GM18498 (cell line): ENCODE measurements around the gene MS4A15.

Experiments used
- ATAC-seq: cut with Tn5 transposase; IDR thresholded peaks from one replicate; pipeline ENCODE4 v1.9.1; 2021; ENCODE audit warnings: mild to moderate bottlenecking, moderate library complexity; ENCODE audit not compliant: unreplicated experiment

MS4A15 gene

DNA sequence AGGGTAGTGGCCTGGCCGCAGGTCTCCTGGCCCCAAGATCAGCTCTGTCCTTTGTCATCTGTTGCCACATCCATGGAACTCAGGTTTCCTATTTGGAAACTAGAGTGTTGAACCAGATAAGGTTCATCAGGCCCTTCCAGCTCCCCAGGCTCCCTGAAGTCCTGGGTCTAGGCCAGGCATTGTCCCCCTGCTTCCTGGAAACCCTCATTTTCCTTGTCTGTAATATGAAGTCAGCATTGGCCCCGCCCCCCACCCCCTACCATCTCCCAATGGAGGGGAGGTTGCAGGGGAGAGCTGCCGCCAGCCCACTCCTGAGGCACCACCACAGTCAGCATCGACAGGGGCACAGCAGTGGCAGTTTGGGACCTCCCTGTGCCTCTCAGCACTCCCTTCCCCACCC lies 19.5 kb downstream of the MS4A15 start:
- ATAC-seq = no peak

DNA sequence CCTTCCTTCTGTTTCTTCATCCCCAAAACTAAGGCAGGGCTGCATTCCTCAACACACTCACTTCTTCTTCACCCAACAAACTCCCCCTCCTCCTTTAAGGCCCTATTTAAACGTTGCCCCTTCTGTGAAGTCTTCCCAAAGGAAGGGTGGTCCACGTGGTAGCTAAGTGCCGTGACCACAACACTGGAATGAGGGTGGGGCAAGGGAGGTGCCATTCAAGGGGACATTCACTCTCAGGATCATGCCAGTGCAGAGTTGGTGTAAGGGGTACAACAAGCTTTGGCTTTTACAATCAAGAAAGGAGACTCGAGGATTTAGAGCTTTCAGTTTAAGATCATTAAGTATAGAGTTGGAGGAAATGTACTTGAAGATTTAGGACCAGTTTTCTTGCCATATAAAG lies 20.4 kb downstream of the MS4A15 start:
- ATAC-seq = no peak

DNA sequence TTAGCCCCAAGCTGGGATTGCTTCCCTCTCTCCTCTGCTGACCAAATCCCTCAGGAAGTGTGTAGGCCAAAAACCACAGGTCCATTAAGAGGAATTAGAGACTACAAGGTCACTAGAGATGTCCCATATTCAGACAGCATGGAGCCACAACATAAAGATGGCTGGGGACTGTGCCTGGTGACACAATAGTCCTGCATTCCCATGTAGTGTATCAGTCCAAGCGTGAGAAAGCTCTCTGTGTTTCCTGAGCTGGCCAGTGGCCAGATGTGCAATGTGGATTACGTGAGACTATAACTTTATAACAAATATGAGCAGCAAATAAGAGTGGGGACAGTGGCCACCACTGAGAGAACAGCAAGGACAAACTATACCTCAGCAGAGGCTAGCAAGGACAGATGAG lies 20.9 kb downstream of the MS4A15 start:
- no peak for ATAC-seq

DNA sequence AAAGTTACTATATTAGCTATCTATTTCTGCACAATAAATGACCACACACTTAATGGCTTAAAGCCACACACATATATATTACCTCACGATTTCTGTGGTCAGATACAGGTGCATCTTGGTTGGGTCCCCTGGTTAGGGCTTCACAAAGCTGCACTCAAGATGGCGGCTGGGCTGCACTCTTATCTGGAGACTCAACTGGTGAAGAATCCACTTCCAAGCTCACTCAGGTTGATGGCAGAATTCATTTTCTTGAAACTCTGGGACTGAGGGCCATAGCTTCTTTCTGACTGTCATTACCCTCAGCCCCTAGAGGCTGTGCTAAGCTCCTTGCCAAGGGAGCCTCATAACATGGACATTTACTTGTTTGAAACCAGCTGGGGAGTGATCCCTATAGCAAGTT lies 23.4 kb downstream of the MS4A15 start:
- no peak for ATAC-seq

DNA sequence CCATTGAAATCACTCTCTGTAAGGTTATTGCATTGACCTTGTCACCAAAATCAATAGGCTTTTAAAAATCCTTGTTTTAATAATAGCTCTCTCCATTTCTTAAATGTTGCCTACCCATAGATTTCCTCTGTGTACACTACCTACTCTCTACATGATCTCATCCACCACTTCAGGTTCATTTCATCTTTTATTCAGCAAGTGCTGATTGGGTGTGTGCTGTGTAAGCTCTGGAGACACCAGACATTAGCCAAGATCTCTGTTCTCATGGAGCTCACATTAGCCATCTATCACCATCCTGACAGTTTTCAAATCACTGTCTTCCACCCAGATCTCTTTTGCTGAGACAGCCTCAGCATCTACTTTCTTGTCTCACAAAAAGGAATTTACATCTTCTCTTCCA lies 24.1 kb downstream of the MS4A15 start:
- no peak for ATAC-seq

DNA sequence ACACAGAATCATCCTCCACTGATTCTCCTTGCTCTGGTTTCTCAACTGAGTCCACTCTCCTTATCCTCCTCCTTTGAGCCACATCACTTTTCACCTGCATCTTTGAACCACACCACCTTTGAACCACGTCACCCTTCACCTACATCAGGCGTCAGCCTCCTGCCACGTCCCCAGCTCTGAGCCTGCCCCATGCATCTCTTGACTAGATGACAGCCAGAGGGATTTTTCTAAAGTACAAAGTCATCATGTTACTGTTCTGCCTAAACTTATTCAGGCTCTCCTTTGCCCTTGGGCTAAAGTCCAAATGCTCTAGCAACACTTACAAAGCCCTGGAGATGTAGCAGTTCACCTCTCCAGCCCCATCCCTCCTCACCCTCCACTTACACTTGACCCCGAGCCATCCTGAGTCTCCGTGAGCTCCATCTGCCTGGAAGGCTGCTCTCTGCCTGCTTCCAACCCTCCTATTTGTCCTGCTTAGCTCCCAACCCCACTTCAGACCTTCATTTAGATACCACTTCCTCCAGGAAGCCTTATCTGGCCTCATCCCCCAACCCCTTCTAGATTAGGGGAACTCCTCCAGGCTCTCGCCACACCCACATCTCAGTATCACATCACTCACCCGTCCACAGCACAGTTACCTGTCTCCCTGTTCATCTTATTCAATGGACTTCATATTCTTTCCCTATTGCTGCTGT lies 24.8 kb downstream of the MS4A15 start:
- no peak for ATAC-seq

DNA sequence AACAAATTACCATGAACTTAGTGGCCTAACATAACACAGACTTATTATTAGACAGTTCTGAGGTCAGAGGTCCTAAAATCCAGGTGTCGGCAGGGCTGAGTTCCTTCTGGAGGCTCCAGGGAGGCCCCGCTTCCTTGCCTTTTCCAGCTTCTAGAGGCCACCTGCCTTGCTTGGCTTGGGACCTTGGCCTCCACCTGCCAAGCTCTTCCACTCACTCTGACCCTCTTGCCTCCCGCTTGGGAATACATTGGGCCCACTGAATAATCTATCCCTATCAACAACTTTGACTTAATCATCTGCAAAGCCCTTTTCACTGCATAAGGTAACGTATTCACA lies 25.3 kb downstream of the MS4A15 start:
- no peak for ATAC-seq

DNA sequence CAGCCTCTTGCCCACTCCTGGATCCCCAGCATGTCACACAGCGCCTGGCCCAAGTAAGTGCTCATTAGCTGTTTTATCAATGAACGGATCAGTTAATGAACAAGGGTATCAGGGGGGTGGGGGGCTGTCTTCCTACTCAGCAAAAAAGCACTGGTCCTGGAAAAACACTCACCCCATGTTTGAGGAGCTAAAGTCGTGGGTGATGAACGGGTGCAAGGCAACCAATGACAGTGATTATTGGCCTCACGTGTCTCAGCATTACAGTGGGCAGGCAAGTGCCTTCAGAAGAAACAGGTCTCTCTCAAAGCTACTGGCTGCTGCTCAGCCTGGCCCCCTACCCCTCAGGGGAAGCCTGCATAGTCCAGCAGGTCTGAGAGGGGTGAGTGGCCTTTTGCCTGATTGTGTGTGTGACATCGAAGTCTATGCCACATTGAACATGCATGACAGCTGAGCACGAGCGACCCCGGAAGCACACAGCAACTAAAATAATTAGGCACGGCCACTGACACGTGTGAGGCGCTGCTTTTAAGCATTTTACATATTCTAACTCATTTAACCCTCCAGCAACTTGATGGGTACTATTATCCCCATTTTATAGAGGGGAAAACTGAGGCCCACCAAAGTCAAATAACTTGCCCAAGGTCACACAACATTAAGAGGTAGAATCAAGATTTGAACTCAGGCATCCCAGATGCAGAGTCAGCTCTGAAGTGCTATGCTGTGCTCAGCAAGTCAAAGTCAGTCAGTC lies 25.9 kb downstream of the MS4A15 start:
- no peak for ATAC-seq

DNA sequence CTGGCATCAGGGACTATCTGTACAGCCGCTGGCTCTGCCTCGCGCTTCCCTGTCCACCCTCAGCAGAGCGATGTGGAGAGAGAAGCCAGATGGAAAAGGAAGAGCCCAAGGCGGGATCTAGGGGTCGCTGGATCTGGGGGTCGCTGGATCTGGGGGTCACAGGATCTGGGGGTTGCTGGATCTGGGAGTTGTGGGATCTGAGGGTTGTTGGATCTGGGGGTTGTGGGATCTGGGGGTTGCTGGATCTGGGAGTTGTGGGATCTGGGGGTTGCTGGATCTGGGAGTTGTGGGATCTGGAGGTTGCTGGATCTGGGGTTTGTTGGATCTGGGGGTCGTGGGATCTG lies 26.4 kb downstream of the MS4A15 start:
- ATAC-seq = no peak

DNA sequence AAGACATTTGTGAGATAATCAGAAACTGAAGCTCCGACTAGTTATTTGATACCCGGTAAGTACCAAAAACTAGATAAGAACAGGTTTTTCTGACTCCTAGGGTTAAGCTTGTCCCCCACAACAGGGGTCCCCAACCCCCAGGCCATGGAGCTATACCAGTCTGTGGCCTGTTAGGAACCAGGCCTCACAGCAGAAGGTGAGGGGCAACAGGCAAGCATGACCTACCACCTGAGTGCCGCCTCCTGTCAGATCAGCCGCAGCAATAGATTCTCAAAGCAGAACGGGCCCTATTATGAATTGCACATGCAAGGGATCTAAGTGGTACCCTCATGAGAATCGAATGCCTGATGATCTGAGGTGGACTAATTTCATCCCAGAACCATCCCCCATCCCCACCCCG lies 27.2 kb downstream of the MS4A15 start:
- ATAC-seq = no peak

DNA sequence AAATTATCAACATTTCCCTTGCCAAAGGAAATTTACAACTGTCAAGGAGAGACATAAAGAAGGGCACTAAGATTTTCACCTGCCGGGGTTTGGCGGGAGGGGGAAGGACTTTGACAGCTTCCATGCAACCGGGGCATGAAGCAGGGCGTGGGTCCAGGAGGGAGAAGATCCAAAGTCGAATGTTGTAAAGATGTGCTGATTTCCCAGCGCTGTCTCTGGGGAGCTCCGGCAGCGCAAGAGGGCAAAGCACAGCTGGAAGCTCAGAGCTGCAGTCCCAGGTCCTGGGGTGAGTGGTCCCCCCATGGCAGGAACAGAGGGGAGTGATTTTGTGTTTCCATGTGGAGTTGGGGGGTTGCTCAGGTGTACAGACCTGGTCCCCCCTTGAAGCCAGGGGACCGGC lies 28.5 kb downstream of the MS4A15 start, which contains the start of gene MS4A10:
TSS of gene MS4A10 (plus strand) at position 198 of the 400 bp plus-strand sequence. CDS start 5,003 bp downstream, outside the sequence.
- no peak for ATAC-seq

DNA sequence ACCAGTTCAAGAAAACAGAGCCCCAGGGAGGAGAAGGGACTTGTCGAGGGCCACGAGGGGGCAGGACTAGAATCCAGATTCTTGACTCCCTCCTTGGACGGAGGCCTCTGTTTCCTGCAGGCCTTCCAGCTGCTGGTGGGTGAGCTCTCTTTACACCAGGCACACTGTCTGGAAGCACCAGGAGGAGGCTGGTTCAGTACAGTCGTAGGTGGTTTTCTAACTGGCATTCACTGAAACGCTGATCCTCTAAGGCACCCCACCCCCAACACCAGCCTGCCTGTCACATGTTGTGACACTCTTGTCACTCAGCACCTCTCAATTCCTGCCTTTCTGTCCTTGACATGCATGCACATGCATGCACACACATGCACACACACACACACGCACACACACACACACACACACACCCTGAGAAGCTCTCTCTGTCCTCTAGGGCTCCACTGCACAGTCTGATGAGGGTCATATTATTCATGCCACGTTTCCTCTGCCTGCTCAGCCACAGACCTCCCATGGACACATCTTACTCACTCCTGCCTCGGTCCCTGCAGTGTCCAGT lies 29.2 kb downstream of the MS4A15 start:
- ATAC-seq = no peak

DNA sequence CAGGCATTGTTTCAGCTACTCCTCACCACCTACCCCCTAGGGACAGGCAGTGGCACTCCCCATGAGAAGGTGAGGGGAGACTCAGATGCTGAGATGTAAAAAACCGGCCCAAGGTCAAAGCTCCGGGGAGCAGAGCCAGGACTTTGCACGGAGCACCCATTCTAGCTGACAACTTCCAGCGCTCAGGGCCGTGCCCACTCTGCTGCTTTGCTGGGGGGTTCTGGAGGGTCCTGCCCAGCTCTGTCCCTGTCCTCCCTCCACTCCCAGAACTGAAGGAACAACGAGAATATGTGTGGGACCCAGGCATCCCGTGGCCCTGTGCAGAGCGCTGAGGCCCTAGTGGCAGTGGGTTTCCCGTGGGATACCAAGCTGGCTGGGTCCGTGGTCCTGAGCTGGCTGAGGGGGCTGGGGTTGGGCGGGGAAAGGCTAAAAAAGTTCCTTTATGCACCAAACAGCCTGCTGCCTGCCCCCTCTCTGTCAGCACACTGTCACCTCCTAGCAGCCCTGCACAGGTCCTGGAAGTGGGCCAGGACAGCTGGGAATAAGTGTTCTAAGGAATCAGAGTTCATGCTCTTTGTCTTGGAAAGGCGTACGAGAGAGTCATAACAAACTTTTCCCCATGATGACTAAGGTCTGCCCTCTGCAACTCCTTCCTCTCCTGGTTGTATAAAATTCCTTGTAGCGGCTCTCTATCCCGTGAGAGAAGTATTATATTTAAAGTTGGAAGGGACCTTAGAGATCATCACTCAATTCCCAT lies 30.3 kb downstream of the MS4A15 start:
- ATAC-seq = no peak

DNA sequence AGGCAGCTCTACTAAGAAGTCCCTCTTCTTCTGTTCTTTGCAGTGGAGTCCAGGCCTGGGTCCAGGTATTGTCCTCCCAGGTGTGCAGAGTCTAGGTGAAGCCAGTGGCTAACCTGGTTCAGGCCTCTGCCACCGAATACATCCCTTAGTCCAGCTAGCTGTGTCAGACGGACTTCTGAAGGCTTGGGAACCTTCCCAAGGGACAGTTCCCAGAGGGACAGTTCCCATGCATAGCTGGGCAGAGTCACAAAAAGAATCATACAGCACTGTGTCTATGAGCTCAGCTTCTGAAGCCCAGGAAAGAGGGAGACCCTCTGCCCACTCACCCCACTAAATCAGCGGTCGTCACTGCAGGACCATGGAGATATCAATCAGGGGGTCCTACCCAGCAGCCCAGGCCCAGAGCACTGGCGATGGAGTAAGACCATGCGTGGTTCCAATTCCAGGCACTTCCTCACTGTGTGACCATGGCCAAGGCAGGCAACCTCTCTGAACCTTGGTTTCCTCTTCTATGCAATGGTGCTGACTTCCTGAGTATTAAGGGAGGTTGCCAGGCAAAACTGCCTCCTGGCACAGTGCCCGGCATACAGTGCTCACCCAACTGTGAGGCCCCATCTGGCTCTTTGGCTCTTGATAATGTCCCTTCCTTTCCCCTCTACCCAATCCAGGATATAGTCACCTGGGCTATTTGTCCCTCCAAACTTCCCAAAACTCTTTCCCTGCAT lies 31.9 kb downstream of the MS4A15 start:
- no peak for ATAC-seq

DNA sequence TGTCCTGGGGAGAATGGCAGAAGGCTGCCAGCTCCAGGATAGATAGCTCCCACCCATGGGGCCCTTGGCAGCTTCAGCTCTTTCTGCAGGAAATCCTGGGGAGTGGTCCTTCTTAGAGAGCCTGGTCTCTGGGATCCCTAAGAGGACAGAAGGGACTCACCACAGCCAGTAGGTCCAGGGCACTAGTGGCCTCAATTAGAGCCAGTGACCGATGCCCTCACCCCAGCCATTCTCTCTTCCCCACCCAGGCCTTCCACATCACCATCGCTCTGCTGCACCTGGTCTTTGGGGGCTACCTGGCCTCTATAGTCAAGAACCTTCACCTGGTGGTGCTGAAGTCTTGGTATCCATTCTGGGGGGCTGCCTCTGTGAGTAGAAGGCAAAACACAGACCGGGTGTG lies 34.1 kb downstream of the MS4A15 start:
- no peak for ATAC-seq

DNA sequence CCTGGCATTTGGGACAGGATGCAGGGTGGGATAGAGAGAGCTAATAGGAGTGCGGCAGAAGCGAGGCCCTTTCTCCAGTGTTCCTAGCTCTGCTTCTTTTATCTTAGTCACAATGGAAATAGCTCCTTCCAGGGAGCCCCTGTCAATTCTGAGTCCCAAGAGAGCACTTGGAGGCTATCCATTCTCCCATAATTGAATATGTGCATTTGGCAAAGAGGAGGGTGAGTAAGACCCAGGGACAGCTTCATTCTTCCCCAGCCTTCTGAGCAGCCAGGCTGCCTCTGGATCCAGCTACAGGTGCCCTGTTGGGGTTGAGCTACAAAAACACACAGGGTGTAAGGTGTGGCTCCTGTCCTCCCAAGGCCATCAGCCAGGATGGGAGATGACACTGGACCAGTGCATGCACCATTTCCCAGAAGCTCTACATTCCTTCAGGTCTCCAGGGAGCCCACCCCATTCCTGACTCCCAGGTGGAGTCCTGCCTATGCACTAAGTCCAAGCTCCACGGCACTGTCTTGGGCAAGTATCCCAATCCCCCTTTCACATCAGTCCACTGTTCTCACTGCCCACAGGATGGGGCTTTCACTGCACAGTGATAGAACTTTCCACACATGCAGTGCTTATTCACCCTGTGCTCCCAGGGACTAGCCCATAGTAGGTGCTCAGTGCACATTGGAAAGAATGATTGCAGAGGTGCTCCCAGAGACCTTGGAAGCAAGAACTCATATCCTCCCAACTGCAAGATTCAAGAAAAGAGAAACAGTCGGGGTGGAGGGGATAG lies 34.7 kb downstream of the MS4A15 start:
- ATAC-seq = no peak

DNA sequence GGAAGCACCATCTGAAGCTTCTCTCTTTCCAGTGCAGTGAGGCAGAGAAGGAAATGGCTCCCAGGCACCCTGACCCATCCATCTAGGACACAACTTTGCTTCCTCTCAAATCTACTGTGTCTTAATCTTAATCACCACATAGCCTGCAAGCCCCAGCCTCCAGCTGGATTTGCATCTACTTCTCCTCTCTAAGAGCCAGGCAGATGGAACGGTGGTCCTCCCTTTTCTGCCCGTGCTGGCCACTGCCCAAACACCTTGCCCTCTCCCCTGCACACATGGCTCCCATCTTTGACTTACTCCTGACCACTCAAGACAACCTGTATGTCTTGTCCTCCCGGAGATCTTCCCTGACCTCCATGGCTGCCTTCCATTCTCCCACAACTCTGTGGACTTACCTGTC lies 35.9 kb downstream of the MS4A15 start:
- no peak for ATAC-seq

DNA sequence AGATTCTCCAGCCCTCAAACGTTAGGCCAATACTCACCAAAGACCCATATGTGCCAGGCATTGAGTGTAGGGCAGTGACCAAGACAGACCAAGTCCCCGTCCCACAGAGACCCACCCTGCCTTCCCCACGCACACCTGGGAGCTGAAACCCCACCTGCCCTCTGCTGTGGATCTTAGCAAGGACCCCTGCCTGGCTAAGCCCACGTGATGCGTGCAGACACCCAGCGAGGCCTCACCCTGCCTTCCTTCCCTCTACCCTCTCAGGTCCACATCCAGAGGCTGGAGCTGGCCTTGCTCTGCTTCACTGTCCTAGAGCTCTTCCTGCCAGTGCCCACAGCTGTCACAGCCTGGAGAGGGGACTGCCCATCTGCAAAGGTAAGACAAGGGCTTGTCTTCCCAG lies 38.6 kb downstream of the MS4A15 start:
- ATAC-seq = no peak

DNA sequence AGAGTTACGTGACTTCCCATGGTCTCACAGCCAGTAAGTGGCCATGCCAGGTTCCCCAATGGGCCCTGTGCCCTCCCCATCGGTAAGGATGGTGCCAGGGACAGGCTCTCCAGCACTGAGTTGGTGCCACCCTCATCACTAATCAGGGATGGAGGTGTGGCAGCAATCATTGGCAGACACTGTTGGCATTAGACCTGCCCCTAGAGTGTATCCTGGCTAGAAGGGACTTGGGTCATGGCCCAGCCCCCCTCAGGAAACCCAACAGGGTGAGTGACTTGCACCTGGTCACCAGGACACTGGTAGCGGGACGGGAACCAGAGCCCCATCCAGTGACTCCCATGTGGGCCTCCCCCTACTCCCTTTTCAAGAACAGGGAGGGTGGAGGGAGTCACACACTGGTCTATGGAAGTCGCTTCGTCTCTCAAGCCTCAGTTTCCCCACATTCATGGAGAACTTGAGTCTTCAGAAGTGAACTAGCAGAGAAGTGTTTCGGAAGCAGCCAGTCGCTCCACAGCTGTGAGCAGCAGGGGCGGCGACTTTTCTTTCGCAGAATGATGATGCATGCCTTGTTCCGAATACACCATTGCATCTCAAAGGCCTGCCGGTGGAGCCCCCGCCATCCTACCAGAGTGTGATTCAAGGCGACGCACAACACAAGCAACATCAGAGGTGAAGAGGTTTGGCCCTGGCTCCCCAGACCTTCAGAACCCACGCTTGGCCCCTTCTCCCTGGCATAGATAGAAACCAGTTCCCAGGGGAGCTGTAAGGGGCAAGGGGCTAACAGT lies 41.4 kb downstream of the MS4A15 start:
- ATAC-seq = no peak

DNA sequence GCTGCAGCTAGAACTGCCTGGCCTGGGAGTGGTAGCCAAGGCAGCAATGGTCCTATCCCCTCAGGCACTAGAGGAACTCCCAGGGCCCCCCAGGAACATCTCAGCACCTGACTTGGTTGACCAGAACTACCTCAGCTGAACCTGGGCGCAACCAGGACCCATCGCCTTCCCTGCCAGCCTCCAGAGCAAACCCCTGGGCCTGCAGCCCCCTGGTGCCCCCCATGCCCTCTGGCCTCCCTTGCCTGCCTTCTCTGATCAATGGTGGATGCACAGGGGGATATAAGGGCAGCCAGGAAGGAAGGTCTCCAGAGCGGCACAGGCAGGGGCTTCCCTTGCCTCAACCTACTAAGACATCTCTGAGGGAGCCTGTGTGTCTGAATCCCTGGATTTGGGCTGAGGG lies 42.0 kb downstream of the MS4A15 start:
- ATAC-seq = no peak
